MG63 (cell line): Measurements from ENCODE around the gene TMOD3. TPM values are rescaled to one million over a fixed set of nuclear protein-coding genes. Genes with fewer than 3 reads are reported as not detected.
"Not testable (repeated sequence)": the region's sequence is repeated elsewhere in the genome, so short reads cannot be mapped to it uniquely, and the experiment has no call there.

Source experiments
- DNase-seq: peaks from one replicate; pipeline ENCODE4 v3.0.0-alpha.2; 2020
- H3K27me3 ChIP-seq: fragments of 250-450 bp; sonication (Bioruptor Pico); 2 replicates; pipeline ENCODE4 v1.5.1; 2020; ENCODE audit warnings: mild to moderate bottlenecking, moderate library complexity
- H3K36me3 ChIP-seq: fragments of 250-450 bp; sonication (Bioruptor Pico); 2 replicates; pipeline ENCODE4 v1.5.1; 2020; ENCODE audit warnings: mild to moderate bottlenecking, moderate library complexity
- H3K4me3 ChIP-seq: fragments of 250-450 bp; sonication (Bioruptor Pico); 2 replicates; pipeline ENCODE4 v1.5.1; 2020; ENCODE audit warnings: mild to moderate bottlenecking, moderate library complexity
- H3K9me3 ChIP-seq: fragments of 250-450 bp; sonication (Bioruptor Pico); 2 replicates; pipeline ENCODE4 v1.5.1; 2020; ENCODE audit warnings: mild to moderate bottlenecking, moderate library complexity
- total RNA-seq: library from RNA; depleted of rRNA; stranded (reverse); fragments of >200 nt; shearing (Covaris generic); gene quantifications from 2 replicates; pipeline ENCODE4 v1.2.3, GENCODE V29; 2014; ENCODE audit warnings: low replicate concordance; rRNA removed

Gene TMOD3
- total RNA-seq, result 37.8 and 40.6 TPM in 2 replicates

- Histone ChIP-seq H3K27me3 (no peaks in the 10 kb centered on the region), H3K9me3 (no peaks in the 10 kb centered on the region), H3K36me3 (no peaks in the 10 kb centered on the region), H3K4me3 (peak within 1 kb of the TSS; percentile 98)
- peak; percentile 91 for DNase-seq
Measured at GRCh38 chr15:51829376-51830275, at the start of gene TMOD3. Gene TMOD3 (plus strand): TSS chr15:51829653. CDS start chr15:51862885, 33,232 bp downstream.

DNA sequence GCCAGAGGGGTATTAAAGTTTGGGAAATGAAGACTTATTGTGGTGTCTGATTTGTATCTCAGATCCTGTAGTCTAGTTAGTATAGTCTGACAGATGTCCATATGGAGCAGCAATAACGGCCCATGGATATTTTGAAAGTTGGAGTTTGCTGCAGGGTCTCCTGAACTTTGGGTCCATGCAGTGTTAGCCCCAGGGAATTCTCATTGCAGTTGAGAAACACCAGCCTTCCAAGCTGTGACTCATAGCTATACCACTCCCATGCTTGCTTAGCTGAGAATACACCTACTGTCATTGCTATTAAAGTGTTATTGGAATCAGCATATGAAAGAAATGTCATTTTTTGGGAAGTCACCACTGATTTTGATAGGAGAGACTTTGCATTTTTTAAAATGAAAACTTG is 48.8 kb upstream of the TMOD3 start:
- Histone ChIP-seq H3K9me3 (peaks cover 4% of the 10 kb centered on the region; the same call in 1 of the 2 replicates), H3K36me3 (no peaks in the 10 kb centered on the region), H3K27me3 (no peaks in the 10 kb centered on the region), H3K4me3 (no peak overlapping the region)
- DNase-seq, result no peak

DNA sequence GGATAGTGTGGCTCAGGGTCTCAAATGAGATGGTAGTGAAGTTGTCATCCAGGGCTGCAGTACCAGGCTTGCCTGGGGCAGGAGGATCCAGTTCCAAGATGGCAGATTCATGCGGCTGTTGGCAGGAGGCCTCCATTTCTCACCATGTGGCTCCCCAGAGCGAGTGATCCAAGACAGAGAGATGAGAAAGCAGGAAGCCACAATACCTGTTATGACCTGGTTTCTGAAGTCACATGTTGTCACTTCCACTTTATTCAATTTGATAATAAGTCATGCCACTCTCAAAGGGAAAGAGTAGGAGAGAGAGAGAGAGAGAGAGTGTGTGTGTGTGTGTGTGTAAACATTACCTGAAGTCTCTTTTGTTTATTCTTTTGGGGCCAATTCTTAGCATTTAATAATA is 47.9 kb upstream of the TMOD3 start:
- no peaks in the 10 kb centered on the region for H3K27me3 ChIP-seq
- DNase-seq, result no peak
- peaks cover 4% of the 10 kb centered on the region; the same call in 1 of the 2 replicates for H3K9me3 ChIP-seq
- H3K4me3 ChIP-seq, result no peak overlapping the region
- no peaks in the 10 kb centered on the region for H3K36me3 ChIP-seq

- Histone ChIP-seq H3K4me3 (no peak overlapping the region), H3K9me3 (peaks cover 4% of the 10 kb centered on the region; the same call in 1 of the 2 replicates), H3K27me3 (no peaks in the 10 kb centered on the region), H3K36me3 (no peaks in the 10 kb centered on the region)
- DNase-seq, result no peak
Measured at GRCh38 chr15:51782357-51782896, 47.0 kb upstream of the TMOD3 start.

DNA sequence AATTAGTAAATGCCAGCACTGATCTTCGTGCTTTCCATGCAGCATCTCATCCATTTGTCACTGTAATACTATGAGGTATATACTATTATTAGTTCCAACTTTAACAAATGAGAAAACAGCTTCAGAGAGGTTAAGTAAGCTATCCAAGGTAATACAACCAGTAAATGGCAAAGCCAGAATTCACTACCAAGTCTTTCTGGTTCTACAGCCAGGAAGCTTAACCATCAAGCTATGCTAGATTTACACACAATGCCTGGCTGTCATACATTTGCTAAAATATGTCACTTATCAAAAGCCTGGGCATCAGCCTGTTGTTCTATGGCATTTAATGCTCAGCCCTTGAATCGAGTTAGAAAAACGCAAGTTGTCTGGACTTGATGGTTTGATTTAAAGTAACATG is 45.5 kb upstream of the TMOD3 start:
- Histone ChIP-seq H3K9me3 (peaks cover 4% of the 10 kb centered on the region; the same call in 1 of the 2 replicates), H3K4me3 (no peak overlapping the region), H3K27me3 (no peaks in the 10 kb centered on the region), H3K36me3 (no peaks in the 10 kb centered on the region)
- no peak for DNase-seq

DNA sequence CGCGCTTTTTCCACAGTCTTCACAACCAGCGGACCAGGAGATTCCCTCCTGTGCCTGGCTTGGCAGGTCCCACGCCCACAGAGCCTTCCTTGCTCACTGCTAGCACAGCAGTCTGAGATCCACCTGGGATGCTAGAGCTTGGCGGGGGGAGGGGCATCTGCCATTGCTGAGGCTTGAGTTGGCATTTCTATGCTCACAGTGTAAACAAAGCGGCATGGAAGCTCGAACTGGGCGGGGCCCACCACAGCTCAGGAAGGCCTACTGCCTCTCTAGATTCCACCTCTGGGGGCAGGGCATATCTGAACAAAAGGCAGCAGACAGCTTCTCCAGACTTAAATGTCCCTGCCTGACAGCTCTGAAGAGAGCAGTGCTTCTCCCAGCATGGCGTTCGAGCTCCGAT is 42.3 kb upstream of the TMOD3 start:
- not testable (repeated sequence) for H3K9me3 ChIP-seq, H3K4me3 ChIP-seq, DNase-seq, H3K27me3 ChIP-seq, H3K36me3 ChIP-seq

DNA sequence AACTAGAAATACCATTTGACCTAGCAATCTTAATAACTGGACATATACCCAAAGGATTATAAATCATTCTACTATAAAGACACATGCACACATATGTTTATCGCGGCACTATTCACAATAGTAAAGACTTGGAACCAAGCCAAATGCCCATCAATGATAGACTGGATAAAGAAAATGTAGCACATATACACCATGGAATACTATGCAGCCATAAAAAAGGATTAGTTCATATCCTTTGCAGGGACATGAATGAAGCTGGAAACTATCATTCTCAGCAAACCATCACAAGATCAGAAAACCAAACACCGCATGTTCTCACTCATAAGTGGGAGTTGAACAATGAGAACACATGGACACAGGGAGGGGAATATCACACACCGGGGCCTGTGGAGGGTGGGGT is 37.0 kb upstream of the TMOD3 start:
- H3K4me3 ChIP-seq, H3K27me3 ChIP-seq, H3K36me3 ChIP-seq, H3K9me3 ChIP-seq, DNase-seq: not testable (repeated sequence)

DNA sequence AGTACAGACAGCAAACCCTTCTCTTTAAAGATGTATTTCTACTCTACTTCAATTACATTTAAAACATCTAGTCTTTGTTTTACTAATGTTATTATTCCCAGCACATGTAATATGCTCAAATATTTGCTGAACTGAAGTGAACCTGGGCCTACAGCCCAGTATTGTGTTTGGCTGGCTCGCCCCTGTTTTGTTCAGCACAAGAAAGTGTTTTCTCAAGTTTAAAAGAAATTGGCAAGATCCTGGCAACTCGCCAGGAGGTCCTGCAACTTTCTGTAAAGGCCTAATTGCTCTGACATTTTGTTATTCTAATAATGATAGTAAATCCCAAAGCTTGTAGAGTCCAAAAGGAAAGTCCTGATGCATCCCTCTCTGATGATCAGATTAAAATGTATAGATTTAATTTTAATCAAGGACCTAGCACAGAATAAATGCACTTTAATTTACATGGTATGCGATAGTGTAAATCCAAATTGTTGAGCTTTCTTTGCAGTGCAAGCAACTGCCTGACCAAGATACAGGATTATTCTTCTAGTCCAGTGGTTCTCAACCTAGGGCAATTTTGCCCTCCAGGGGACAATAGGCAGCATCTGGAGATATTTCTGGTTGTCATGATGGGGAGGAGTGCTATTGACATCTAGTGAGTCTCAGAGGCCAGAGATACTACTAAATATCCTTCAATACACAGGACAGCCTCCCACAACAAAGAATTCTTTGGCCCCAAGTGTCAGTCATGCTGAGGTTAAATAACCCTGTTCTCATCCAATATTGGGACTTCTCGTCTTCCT is 35.7 kb upstream of the TMOD3 start:
- H3K9me3 ChIP-seq, result no peaks in the 10 kb centered on the region
- DNase-seq, result peak; percentile 42
- no peaks in the 10 kb centered on the region for H3K27me3 ChIP-seq
- no peak overlapping the region for H3K4me3 ChIP-seq
- no peaks in the 10 kb centered on the region for H3K36me3 ChIP-seq

DNA sequence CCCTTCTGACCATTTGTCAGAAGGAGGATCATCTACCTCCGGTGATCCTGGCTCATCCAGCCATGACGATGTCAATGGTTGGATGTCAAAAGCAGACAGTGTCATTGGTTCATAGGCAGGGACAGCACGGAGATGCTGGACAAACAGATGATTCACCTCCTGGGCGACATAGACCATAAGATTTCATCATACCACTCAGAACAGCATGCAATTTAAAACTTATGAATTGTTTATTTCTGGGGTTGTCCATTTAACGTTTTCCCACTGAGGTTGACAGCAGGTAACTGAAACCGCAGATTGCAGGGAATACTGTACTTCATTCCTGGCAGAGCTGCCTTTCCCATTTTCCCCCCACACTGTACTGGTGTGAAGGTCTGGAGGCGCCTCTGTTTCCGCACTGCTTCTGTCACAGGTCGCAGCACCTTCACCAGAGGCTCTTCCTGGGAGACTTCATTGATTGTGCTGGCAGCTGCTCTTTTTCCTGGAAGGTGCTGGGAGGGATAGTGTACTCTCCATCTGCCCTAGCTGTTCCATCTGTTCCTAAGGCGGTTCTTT is 32.5 kb upstream of the TMOD3 start:
- H3K4me3 ChIP-seq, result no peak overlapping the region
- no peaks in the 10 kb centered on the region for H3K27me3 ChIP-seq
- H3K9me3 ChIP-seq, result no peaks in the 10 kb centered on the region
- DNase-seq, result no peak
- H3K36me3 ChIP-seq, result no peaks in the 10 kb centered on the region

- DNase-seq, result no peak
- Histone ChIP-seq H3K9me3 (no peaks in the 10 kb centered on the region), H3K4me3 (no peak overlapping the region)
Measured at GRCh38 chr15:51798281-51798680, 31.2 kb upstream of the TMOD3 start.

DNA sequence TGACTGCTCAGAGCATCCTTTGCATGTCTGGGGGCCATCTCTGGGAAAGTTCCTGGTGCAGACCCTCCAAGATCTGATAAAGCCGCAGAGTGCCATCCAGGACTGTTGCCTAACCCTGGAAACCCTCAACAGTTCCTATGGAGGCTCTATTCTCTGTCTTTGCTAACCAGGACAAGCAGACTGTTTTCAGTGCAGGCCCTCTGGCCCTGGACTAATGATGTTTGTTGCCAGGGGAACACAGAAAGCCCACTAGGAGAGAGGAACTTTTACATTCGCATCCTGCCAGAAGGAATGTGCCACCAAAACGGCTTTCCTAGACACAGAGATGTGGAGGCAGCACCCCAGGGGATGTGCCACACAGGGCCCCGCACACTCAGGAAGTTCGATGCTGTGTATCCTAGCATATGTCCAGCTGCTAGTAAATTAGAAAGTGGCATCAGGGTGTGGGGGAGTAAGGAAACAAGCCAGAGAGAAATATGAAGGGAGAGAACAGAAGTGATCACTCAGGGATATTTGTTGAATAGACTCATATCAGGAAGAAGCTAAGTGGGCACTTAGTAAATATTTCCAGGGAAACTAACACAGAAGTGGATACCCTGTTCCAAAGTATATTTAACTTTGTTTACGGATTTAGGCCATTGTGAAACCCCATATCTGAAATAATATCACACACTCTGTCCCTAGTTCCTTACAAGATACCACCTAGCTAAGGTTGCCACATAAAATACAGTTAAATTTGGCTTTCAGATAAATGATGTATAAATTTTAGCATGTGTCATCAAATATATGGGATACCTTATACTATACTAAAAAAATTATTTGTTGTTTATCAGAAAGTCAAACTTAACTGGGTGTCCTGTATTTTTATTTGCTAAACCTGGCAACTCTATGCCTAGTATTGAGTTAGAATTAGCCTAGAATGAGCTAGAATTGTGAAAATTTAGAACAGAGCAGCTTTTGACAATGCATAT is 29.9 kb upstream of the TMOD3 start:
- DNase-seq, result no peak

More at GRCh38 chr15:51798281-51798680, 31.2 kb upstream of the TMOD3 start:
- no peaks in the 10 kb centered on the region for H3K36me3 ChIP-seq
- H3K27me3 ChIP-seq, result no peaks in the 10 kb centered on the region

GRCh38 chr15:51801391-51801835 is 28.0 kb upstream of the TMOD3 start:
- Histone ChIP-seq H3K9me3 (no peaks in the 10 kb centered on the region; the same call in 1 of the 2 replicates), H3K36me3 (no peaks in the 10 kb centered on the region), H3K27me3 (no peaks in the 10 kb centered on the region), H3K4me3 (no peak overlapping the region)
- DNase-seq, result peak; percentile 49

More for the DNA sequence above, 29.9 kb upstream of the TMOD3 start:
- Histone ChIP-seq H3K27me3 (no peaks in the 10 kb centered on the region), H3K4me3 (no peak overlapping the region), H3K9me3 (no peaks in the 10 kb centered on the region), H3K36me3 (no peaks in the 10 kb centered on the region)

- Histone ChIP-seq H3K9me3 (peaks cover 2% of the 10 kb centered on the region; the same call in 1 of the 2 replicates), H3K36me3 (no peaks in the 10 kb centered on the region), H3K4me3 (no peak overlapping the region), H3K27me3 (no peaks in the 10 kb centered on the region)
- DNase-seq, result no peak
Measured at GRCh38 chr15:51802593-51802992, 26.9 kb upstream of the TMOD3 start.

GRCh38 chr15:51803965-51804364 is 25.5 kb upstream of the TMOD3 start:
- Histone ChIP-seq H3K27me3 (no peaks in the 10 kb centered on the region), H3K4me3 (no peak overlapping the region), H3K9me3 (peaks cover 2% of the 10 kb centered on the region; the same call in 1 of the 2 replicates), H3K36me3 (no peaks in the 10 kb centered on the region)
- DNase-seq, result peak; percentile 43

DNA sequence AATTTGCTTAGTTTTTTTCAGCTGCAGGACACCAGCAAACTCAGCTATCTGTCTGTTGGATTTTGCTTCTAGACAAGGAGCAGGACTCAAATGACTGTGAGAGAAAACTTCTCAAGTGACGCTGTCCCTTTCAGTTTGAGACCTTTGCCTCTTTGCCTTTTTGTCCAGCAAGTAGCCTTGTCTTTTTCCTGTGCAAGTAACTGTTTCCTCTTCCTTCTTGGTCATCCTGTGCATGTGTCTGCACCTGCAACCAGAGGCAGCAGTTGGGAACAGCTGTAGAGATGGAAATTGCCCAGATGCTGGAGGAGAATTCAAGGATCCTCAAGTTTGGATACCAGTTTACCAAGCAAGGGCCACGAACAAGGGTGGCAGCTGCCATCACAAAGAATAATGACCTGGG is 23.3 kb upstream of the TMOD3 start:
- Histone ChIP-seq H3K9me3 (peaks cover 2% of the 10 kb centered on the region; the same call in 1 of the 2 replicates), H3K36me3 (no peaks in the 10 kb centered on the region), H3K4me3 (no peak overlapping the region), H3K27me3 (no peaks in the 10 kb centered on the region)
- no peak for DNase-seq

- Histone ChIP-seq H3K4me3 (no peak overlapping the region), H3K9me3 (peaks cover 2% of the 10 kb centered on the region; the same call in 1 of the 2 replicates), H3K27me3 (no peaks in the 10 kb centered on the region), H3K36me3 (no peaks in the 10 kb centered on the region)
- no peak for DNase-seq
Measured at GRCh38 chr15:51809457-51809856, 20.0 kb upstream of the TMOD3 start.
